Astrocyte (in vitro differentiated cells and primary cell): ENCODE results near the gene EVX1.

Experiments used
- EZH2 ChIP-seq: IDR thresholded peaks from 2 replicates; pipeline ENCODE4 v1.6.1; 2012; ENCODE audit warnings: mild to moderate bottlenecking, low read length, inconsistent platforms; ENCODE audit not compliant: insufficient read depth
- TF ChIP-seq, protein P1 (sequence below): IDR thresholded peaks from 2 replicates; pipeline ENCODE4 v1.5.1; 2011; ENCODE audit warnings: low read depth, mild to moderate bottlenecking, inconsistent platforms, low read length, moderate library complexity; ENCODE audit not compliant: insufficient read depth

DNA sequence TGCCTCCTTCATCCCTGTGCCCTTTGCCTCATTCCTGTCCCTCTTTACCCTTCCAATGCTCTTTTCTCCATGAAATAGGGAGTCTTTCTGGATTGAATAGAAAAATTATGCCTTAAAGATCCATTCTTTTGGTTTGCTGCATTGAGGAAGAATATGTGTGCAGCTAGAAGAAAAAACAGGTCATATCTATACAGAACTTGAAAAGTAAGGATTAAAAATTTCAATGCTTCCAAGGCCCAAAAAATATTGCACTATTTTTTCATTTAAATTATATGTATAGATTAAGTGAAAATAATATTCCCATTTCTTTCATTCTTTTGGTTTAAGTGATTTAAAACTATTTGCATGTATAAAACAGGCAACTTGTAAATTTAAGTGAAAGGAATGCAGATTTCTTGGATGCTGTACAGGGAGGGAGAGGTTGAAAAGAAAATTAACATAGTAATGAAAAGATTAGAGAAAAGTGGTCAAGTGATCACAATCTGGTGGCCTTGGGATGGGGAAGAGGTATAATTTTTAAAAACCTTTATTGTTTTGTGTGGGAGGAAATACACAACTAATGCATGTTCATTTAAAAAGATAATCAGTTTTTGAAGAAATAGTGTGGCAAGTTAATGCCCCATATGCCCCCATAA is 18.5 kb upstream of the EVX1 start:
- TF ChIP-seq, protein P1, sequence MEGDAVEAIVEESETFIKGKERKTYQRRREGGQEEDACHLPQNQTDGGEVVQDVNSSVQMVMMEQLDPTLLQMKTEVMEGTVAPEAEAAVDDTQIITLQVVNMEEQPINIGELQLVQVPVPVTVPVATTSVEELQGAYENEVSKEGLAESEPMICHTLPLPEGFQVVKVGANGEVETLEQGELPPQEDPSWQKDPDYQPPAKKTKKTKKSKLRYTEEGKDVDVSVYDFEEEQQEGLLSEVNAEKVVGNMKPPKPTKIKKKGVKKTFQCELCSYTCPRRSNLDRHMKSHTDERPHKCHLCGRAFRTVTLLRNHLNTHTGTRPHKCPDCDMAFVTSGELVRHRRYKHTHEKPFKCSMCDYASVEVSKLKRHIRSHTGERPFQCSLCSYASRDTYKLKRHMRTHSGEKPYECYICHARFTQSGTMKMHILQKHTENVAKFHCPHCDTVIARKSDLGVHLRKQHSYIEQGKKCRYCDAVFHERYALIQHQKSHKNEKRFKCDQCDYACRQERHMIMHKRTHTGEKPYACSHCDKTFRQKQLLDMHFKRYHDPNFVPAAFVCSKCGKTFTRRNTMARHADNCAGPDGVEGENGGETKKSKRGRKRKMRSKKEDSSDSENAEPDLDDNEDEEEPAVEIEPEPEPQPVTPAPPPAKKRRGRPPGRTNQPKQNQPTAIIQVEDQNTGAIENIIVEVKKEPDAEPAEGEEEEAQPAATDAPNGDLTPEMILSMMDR: no peak
- no peak for TF ChIP-seq EZH2
